HPDE6-E6E7 (cell line): ENCODE results near the gene BMP4.

Source experiments
- DNase-seq: peaks from one replicate; pipeline ENCODE4 v3.0.0; 2011; ENCODE audit warnings: missing footprints; ENCODE audit errors: extremely low spot score

BMP4 gene

DNA sequence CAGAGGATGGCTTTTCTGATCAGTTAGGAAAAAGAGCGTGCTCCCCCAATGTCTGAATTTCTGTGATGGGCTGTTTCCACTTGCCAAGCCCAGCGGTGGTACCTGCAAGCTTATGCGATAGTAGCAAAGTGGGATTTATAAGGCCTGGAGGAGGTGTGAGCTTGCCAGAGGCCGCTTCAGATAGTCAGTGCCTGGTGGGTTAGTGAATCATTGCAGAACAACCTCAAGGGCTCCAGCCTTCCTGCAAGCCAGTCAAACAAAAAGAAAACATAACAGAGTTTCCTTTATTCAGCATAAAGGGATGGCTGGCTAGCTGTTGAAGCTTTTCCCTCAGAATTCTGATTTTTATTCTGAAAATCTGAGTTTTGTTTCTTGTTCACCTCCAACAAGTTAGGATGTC is 7.6 kb upstream of the BMP4 start:
- DNase-seq: no peak

DNA sequence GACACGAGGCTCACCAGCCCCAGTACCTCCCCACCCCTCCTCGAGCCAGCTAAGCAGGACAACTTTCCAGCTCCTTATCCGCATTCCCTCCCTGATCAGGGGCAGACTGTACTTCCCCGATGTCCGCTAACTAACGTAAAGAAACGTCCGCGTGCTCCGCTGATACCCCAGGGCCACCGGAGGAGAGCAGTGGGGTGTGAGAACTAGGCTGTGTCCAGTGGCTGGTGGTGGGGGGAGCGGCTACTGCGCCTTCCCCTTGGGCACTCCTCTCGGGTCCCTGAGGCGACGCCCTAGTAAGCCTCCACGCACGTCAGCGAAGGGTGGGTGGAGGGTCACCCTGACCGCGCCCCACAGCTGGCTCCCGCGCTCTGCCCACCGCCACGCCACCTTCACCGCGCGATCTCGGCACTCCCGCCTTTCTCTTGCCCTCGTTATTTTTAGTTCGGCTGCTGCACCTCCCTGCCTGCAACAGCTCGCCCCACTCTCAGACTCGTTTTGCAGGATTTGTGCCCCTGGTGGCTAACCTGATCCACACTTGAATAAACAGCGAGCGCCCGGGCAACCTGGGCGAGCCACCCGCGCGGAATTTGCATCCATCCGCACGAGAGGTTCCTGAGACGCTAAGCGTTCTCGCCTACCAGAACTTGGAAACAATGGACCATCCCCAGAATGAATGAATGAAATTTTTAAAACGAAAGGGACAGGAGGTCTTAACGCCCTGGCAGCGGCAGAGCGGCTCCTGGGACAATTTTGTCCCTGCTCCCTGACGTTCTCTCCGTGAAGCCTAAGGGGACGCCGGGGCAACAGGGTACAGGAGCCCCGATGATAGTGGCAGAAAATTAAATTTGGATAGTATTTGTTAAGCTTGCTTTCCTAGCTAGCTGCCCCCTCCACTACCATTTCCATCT is 6.9 kb upstream of the BMP4 start:
- peak; percentile 49 for DNase-seq

DNA sequence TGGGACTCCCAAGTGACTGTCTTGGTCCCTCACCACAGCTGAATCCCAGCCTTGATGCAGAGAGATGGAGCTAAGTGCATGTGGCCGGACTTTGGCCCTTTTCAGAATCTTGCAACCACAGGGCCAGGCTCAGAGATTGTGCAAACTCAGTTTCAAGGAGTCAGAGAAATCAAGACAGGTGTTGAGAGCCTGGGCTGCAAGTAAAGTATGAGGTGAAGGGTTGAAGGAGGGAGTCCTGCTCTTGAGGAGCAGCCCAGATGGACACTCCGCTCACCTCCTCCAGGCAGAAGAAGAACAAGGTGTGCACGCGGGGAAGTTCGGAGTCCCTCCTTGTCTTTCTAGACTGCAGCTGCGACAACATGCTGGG is 6.3 kb upstream of the BMP4 start:
- DNase-seq: no peak

DNA sequence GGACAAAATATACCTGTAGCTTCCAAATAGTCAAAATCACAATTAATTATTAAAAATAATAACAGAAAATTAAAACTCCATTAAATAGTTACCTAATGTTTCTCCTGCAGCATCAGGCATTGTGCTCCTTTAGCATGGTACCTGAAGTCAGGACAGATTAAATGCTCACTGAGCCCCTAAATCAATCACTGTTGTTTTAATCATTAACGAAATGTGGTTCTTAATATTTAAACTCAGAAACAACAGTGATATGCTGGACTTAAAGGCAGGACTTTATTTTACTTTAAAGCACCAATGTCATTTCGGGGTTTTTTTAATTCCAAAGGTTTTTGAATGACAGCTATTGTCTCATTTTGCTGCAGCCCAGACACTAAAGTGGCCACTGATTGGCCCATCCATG is 2.0 kb upstream of the BMP4 start:
- no peak for DNase-seq

DNA sequence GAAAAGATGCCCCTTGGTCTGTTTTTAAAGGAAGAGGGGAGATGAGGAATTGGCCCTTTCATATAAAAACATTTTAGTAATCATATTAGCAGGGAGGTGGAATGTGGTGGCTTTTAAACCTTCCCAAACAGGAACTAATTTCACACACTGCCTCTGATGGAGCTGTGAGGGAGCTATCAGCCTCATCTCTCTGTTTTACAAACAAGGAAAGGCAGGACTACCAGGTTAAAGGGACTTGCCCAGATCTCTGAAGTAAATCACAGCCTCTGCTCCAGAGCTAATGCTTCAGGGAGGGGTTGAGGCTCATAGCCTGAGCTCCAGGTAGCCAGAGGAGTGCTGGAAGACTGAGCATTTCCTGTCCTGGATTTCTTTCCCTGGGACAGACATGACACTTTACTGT is 1.1 kb upstream of the BMP4 start:
- no peak for DNase-seq

DNA sequence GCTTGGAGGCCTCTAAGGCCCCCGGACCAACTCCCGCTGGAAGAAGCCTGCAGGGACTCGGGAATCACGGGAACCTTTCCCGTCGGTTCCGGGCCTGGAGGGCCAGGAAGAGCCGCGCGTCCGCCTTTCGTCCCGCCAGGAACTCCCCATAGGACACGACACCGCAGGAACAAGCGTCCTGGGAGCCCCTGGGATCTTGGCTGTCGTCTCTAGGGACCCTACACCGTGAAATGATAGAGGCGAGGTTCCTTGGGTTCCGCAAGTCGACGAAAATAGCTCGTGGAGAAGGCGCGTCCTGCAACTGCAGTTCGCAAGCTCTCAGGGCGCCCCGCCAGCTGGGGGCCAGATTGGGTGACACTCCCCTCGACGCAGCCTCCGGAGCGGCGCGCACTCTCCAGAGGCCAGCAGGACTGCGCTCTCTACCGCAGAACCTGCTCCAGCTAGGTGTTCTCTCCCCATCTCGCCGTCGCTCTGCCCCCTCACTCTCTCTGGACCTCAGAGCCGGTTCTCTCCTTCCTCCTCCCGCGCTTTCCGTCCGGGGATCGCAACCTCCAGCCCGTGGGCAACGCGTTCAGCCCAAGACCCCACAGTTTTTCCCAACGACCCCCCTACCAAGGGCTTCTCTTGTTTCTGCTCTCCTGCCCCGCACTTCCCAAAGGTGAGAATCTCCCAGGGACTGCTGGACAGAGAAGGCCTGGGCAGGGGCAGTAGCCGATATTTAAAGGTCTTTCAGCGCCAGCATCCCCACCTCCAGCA is 776 bp downstream of the BMP4 start:
- no peak for DNase-seq

DNA sequence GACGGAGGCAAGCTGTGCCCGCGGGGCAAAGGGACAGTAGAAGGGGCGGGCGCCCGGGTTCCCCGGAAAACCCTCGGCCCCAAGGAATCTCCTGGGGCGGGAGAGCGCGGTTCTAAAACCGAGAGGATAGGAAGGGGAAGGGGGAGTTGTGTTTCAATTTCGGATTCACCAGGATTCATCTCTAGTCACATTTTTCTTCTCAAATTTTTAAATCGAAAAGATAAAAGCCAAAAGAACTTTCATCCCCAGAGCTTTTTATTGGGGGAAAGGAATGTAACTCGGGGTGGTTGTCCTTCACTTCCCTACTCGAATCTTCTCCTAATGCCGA is 1.4 kb downstream of the BMP4 start:
- DNase-seq: no peak

DNA sequence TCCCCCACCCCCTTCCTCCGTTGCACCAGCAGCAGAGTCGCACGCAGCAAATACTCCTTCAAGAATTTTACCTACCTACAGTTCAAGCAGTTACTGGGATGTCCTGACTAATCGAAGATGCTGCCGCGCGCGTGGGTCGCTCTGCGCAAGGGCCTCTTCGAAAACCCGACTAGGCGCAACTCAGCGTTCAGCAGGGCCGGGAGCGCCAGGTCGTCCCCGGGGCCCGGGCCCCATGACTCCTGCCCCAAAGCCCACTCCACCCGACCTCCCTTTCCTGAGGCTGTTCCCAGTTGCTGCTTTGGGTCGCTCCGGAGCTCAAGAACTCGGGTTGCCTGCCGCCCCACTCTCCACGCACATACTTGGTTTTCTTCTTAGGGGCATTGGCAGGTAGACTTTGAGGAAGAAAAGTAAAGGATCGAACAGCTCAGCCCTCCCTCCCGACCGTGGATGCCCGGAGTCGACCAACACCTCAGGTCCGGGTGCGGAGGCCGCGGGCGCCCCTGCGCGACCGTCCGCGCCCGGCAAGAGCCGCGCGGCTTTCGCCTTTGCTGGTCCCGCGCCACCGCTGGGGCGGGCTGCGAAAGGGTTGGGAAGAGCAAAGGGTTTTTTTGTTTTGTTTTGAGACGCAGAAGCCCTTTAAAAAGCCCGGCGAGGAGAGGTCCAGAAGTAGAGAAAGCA is 1.9 kb downstream of the BMP4 start:
- no peak for DNase-seq

DNA sequence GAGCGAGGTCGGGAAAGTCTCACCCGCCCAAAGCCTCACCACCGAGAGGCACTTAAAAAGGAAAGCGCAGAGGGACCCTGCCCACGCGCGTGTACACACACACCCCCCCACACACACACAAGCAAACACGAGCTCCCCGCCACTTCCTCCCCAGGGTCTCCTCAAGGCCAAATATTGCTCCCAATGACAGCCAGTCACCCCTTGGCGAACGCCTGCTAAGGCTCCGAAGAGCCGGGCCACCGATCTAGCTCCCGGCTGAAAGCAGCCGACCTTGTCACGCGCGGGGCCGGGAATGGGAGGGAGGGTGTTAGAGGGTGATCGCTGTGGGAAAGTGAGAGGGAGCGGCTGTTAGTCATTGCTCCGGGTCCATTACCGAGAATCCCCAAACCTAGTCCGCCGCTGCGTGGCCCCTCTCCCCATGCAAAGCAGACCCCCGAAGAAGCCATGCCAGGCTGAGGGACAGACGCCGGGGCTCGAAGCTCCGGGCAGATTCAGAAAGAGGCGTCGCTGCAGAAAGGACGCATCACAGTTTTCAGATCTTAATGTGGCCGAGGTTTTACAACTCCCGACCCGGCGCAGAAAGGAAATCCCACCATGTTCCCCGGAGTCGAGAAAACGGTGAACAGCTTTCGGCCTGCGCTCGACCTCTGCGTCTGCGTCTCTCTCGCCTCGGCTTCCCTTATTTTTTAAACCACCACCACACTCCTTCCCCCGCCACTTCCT is 2.6 kb downstream of the BMP4 start:
- no peak for DNase-seq

DNA sequence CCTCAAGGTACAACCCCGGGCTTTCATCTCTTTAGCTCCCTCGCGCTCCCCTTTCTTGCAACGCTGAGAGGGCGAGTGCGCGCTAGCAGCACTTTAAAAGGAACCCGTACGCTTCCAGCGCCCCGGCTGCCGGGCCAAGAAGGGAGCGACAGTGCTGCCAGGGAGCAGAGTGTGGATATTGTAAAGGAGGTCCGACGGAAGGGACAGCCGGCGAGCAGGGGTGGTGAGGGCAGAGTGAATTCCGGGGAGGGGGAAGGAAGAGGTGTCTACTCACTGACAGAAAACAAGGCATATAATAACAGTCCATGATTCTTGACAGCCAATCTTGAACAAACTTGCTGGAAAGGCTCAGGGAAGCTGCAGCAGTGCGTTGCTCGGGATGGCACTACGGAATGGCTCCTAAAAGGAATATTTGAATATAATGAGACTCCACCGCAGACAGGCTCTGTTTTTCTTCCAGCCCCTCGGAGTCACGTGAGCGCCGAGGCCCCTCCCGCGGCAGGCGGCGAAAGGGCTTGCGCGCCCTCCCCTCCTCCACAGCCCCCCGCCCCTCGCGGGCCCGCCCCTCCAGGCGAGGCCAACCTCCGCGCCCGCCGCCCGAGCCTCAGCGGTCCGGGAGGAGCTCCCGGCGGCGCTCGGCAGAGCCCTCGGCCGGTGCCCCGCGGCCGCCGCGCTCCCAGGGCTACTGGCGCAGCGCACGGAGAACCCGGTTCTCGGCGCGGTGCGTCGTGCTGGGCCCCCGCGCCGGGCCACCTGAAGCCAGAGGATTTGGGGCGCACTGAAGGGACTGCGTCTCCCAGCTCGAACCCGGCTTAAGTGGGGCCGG is 3.4 kb downstream of the BMP4 start:
- DNase-seq: peak; percentile 48

DNA sequence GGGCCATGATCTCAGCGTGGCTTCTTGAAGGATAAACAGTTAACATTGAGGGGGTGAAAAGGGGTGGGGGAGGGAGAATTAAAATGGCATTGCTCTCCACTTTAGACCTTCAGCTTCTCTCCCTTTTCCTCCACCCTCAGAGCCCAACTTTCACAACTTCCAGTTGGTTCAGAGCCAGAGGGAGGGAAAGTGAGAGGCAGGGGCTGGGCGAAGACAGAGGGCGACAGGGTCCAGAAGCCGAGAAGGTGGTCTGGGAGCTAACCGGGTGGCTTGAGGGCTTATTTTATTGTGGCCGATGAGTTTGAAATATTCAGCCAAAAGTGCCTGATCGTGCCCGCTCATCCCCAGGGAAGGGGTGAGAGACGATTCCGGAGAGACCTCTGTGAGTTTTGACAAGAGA is 4.1 kb downstream of the BMP4 start:
- no peak for DNase-seq

DNA sequence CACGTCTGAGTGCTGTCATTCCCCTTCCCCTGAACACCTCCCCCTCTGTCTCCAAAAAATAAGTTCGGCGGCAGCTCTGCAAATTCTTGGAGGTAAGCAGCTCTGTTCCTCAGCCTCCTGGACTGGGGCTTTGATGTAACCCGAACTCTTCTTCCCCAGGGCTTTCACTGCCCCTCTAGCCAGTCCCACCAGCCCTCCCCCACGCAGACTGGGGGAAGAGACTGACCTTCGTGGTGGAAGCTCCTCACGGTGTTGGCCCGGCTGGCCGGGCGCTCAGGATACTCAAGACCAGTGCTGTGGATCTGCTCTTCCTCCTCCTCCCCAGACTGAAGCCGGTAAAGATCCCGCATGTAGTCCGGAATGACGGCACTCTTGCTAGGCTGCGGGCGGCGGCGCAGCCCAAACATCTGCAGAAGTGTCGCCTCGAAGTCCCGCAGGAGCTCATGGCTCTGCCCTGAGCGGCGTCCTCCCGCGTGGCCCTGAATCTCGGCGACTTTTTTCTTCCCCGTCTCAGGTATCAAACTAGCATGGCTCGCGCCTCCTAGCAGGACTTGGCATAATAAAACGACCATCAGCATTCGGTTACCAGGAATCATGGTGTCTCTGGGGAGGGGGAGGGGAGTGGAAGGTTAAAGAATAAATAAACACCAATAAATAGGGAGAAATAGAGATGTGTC is 4.9 kb downstream of the BMP4 start:
- no peak for DNase-seq

DNA sequence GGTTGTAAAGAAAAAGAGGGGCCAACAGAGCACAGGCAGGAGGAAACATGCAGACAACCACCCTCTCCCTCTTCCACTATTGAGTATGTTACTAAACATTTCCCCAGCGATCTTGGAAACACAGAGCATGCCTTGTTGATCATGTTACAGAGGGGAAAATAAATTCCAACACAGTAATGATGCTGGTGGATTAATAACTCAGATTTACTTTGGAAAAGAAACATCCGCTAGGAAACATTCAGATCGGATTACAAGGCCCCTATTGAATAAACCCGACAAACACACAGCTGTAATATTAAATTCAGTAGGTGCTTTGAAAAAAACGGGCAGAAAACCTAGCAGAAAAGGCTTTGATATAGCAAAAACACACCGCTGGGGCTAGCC is 5.4 kb downstream of the BMP4 start:
- no peak for DNase-seq

DNA sequence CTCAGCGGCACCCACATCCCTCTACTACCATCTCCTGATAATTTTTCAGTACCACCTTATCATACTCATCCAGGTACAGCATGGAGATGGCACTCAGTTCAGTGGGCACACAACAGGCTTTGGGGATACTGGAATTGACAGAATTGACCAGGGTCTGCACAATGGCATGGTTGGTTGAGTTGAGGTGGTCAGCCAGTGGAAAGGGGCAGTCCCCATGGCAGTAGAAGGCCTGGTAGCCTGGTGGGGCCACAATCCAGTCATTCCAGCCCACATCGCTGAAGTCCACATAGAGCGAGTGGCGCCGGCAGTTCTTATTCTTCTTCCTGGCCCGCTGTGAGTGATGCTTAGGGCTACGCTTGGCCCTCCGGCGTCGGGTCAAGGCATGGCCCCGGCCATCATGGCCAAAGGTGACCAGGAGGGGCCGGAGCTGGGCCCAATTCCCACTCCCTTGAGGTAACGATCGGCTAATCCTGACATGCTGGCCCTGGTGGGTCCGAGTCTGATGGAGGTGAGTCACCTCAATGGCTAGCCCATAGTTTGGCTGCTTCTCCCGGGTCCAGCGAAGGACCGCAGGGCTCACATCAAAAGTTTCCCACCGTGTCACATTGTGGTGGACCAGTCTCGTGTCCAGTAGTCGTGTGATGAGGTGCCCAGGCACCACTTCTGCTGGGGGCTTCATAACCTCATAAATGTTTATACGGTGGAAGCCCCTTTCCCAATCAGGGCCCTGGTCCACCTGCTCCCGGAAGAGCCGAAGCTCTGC is 6.4 kb downstream of the BMP4 start:
- DNase-seq: no peak

DNA sequence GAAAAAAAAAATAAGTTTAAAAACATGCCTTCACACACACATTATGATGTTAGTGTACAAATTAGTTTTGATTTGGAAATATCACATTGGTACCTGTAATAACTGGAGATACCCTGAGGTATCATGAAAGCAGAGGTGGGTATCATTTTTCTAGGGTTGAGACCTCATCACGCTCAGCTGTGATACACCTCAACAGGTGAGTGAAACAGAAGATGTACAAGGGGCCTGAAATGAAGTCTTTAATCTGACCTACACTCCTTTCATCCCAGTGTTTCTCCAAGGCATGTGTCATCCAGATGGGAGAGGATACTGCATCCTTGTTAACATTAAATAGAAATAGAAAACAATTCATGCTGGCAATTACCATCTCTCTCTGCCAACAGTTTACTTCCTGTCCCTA is 7.4 kb downstream of the BMP4 start:
- DNase-seq: no peak

DNA sequence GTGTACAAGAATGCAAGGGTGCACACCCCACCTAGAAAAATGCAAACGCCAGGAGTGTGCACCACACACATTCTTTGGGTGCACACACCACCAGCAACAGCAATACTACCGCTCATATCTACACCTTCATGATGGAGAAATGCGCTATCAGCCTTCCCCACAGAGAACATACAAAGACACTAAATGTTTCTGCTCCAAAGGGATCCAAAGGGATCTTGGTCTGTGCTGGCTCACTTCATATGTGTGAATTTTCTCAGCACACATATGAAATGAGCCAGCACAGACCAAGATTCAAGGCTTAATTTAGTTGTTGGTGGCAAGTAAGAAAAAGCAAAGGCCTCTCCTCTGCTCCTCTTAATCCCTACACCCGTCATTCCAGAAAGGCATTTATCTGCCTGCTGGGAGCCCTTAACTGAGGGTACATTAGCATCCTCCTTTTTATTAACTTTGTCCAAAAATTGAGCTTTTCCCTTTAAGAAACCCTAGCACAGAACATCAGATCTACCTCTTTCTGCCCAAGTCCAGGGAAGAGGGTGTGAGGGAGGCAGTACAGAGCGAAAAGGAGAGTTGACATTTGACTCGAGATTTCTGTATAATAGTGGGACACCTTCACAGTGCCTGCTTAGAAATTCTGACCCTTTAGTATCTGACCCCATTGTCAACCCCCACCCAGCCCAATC is 8.3 kb downstream of the BMP4 start:
- DNase-seq: no peak

DNA sequence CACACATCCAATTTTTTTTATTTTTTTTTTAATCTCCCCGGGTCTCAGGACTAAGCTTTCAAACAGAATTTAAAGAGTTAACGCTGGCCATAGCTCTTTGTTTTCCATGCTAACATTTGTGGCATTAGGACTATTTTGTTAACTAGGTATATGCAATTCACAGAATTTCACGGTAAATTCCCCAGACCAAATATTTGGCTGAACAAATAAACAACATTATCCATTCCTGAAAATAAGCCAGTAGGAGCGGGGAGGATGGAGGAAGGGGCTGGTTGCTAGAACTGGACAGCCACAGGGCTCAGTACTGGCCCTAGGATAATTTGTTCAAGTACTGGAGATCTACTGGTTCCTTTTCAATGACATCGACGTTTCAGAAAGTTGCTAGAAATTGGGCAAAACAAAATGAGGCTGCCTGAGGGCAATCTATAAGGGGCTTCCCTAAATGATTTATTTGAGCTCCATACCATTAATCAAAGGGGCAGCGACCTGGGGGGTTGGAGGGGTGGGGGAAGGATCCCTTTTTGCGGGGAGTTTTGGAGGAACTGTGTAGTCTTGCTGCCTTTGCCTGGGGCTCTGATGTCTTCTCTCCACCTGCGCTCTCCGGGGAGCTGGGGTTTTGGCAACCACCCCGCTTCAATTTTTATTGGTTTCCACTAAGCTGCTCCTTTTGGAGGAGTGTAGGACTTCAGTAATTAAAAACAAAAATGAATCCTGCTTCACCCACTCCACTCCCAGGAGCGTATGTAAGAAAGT is 9.0 kb downstream of the BMP4 start:
- DNase-seq: no peak

DNA sequence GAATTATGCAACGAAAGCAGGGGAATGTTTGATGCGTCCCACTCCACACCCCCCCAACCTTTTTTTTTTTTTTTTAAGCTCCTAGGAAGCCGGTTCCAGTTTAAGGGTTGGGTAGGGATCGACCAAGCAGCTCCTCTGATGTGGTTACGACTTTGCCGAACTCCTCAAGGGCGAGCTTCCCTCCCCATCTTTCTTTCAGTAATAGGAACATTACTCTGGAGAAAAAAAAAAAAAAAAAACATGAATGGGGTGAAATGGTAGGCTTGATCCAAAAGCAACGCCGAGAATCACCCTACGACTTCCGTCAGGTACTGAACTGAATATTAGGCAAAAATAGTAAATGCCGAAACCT is 9.6 kb downstream of the BMP4 start:
- DNase-seq: no peak
